Right cardiac atrium (tissue), 5 donors: ENCODE data around the gene TACSTD2. TPM values are rescaled to one million over a fixed set of nuclear protein-coding genes. Genes with fewer than 3 reads are reported as not detected.
"Not testable (repeated sequence)": the region's sequence is repeated elsewhere in the genome, so short reads cannot be mapped to it uniquely, and the experiment has no call there.

Experiments
- ATAC-seq, 2 donors: fragments of 200-7000 bp; cut with Tn5 transposase; one replicate each; pipeline versions ENCODE4 v1.8.0 to v1.9.1; 2020; ENCODE audit warnings: moderate library complexity in 2 of 2, mild to moderate bottlenecking in 1 of 2
- DNase-seq, 3 donors: peaks; one replicate each; pipeline ENCODE4 v3.0.0-alpha.2; 2020
- H3K27ac ChIP-seq: one replicate; pipeline ENCODE4 v1.5.1; 2013; ENCODE audit warnings: mild to moderate bottlenecking, low read length, control low read depth, moderate library complexity
- H3K27me3 ChIP-seq: one replicate; pipeline ENCODE4 v1.6.1; 2013; ENCODE audit not compliant: control insufficient read depth, insufficient read depth
- H3K4me1 ChIP-seq: one replicate; pipeline ENCODE4 v1.6.1; 2013; ENCODE audit warnings: low read length; ENCODE audit not compliant: control insufficient read depth, insufficient read depth
- H3K4me3 ChIP-seq: one replicate; pipeline ENCODE4 v1.5.1; 2013; ENCODE audit warnings: low read length, control low read depth
- H3K9me3 ChIP-seq: one replicate; pipeline ENCODE4 v1.6.1; 2013; ENCODE audit warnings: low read length; ENCODE audit not compliant: control insufficient read depth
- WGBS: extraction: QIAGEN DNeasy Blood & Tissue Kit; methylation state at CpG from one replicate; pipeline ENCODE4 v1.1.7; 2013; 5-methylcytosine and 5-hydroxymethylcytosine counted together
- intact Hi-C, 4 donors: fragments of 100-400 bp; cut with DNase I; formaldehyde crosslinking; loops; one replicate each; pipeline versions ENCODE4 v1.11.0 to v1.14.0; 2022 to 2023
- long read RNA-seq, 4 donors: library from polyadenylated mRNA; unstranded; transcript quantifications; one replicate each; pipeline ENCODE4 v2.0.0, GENCODE V29; 2020 to 2021
- polyA plus RNA-seq: library from polyadenylated mRNA; stranded (reverse); fragments of 200-250 nt; gene quantifications from one replicate; pipeline ENCODE4 v1.2.3, GENCODE V29; 2013
- total RNA-seq, 4 donors: library from RNA; stranded (reverse); fragmentation: NEBNext Ultra II Directional; extraction: Animal tissue kit (Norgen Biotek cat#: 25700); gene quantifications; one replicate each; pipeline ENCODE4 v1.2.1, GENCODE V29; 2021
- donor health status: healthy with polysubstance abuse.
- donor health status: DM: no; HTN: yes; CAD: no.
- donor health status: DM: no; HTN: no; CAD: no.
- donor health status: DM: no; HTN: yes; CAD: no; lungs with severe emphysema.
- donor health status: DM: yes; HTN: yes; CAD: no.

The TACSTD2 gene
- under 1 TPM; 0.09 to 0.33 (median 0.19) TPM for total RNA-seq
- polyA plus RNA-seq: 0.14 TPM
- long read RNA-seq, donor 1, partial matches to known transcripts: 0 of 1 reads
- long read RNA-seq, donor 1, other reads (novel, unspliced or antisense): 0 of 1 reads
- long read RNA-seq, donor 2: 0 reads
- long read RNA-seq, donor 3, partial matches to known transcripts: 0 of 3 reads
- long read RNA-seq, donor 3, other reads (novel, unspliced or antisense): 0 of 3 reads
- long read RNA-seq, donor 4: 0 reads

GRCh38 chr1:58576727-58577653 is at the start of gene TACSTD2:
TSS of gene TACSTD2 (minus strand) at chr1:58577252. CDS start at chr1:58577156, 96 bp downstream.
- 6% methylated on average over 106 of the region's 107 CpGs for WGBS
- Histone ChIP-seq H3K4me3 (peak within 1 kb of the TSS; percentile 30), H3K9me3 (no peaks in the 10 kb centered on the region), H3K27ac (no peak within 1 kb of the TSS), H3K4me1 (no peaks in the 10 kb centered on the region), H3K27me3 (no peaks in the 10 kb centered on the region)
- ATAC-seq (peak; percentile 55 to 66), DNase-seq (peak; percentile 32 to 68 (median 66))
- intact Hi-C loops: no loop called here

- Histone ChIP-seq H3K4me3 (no peak overlapping the region), H3K4me1 (no peaks in the 10 kb centered on the region), H3K27me3 (no peaks in the 10 kb centered on the region), H3K9me3 (no peaks in the 10 kb centered on the region), H3K27ac (no peak overlapping the region)
- ATAC-seq: no peak
- intact Hi-C loops: no loop called here
- no peak for DNase-seq
Observed at GRCh38 chr1:58626293-58626692, 49.2 kb upstream of the TACSTD2 start.

- H3K9me3 ChIP-seq, intact Hi-C loops, ATAC-seq, H3K4me3 ChIP-seq, H3K4me1 ChIP-seq, H3K27ac ChIP-seq, DNase-seq, H3K27me3 ChIP-seq: not testable (repeated sequence)
- 97% methylated on average over 27 of the region's 27 CpGs for WGBS
Observed at GRCh38 chr1:58623259-58623658, 46.2 kb upstream of the TACSTD2 start.

- H3K27me3 ChIP-seq: no peaks in the 10 kb centered on the region
- DNase-seq: no peak
- H3K4me3 ChIP-seq: no peak overlapping the region
- peaks cover 7% of the 10 kb centered on the region for H3K4me1 ChIP-seq
- 94% methylated on average over 6 of the region's 6 CpGs for WGBS
- no peak for ATAC-seq
- H3K27ac ChIP-seq: no peak overlapping the region
- H3K9me3 ChIP-seq: no peaks in the 10 kb centered on the region
- intact Hi-C loops: no loop called here
Observed at GRCh38 chr1:58622571-58622970, 45.5 kb upstream of the TACSTD2 start.

- Histone ChIP-seq H3K27me3 (no peaks in the 10 kb centered on the region), H3K4me3 (no peak overlapping the region), H3K9me3 (no peaks in the 10 kb centered on the region), H3K4me1 (peaks cover 7% of the 10 kb centered on the region), H3K27ac (no peak overlapping the region)
- ATAC-seq (no peak), DNase-seq (no peak)
- intact Hi-C loops: no loop called here
- 77% methylated on average over 3 of the region's 3 CpGs for WGBS
Observed at GRCh38 chr1:58621391-58621790, 44.3 kb upstream of the TACSTD2 start.

- H3K4me1 ChIP-seq: peaks cover 7% of the 10 kb centered on the region
- intact Hi-C loops: no loop called here
Observed at GRCh38 chr1:58620926-58621325, 43.9 kb upstream of the TACSTD2 start.

GRCh38 chr1:58620259-58620658 is 43.2 kb upstream of the TACSTD2 start:
- no peak overlapping the region for H3K27ac ChIP-seq
- no peaks in the 10 kb centered on the region for H3K27me3 ChIP-seq
- peaks cover 7% of the 10 kb centered on the region for H3K4me1 ChIP-seq
- H3K9me3 ChIP-seq: no peaks in the 10 kb centered on the region
- DNase-seq (no peak), ATAC-seq (no peak)
- intact Hi-C loops: no loop called here
- WGBS: 80% methylated on average over 7 of the region's 7 CpGs
- no peak overlapping the region for H3K4me3 ChIP-seq

More at GRCh38 chr1:58620926-58621325, 43.9 kb upstream of the TACSTD2 start:
- Histone ChIP-seq H3K4me3 (no peak overlapping the region), H3K9me3 (no peaks in the 10 kb centered on the region), H3K27ac (no peak overlapping the region), H3K27me3 (no peaks in the 10 kb centered on the region)
- DNase-seq: no peak
- ATAC-seq: no peak
- WGBS: 72% methylated on average over 5 of the region's 5 CpGs

GRCh38 chr1:58619286-58620054 is 42.4 kb upstream of the TACSTD2 start:
- no peaks in the 10 kb centered on the region for H3K27me3 ChIP-seq
- H3K27ac ChIP-seq: peak overlapping the region; percentile 22
- intact Hi-C loops: no loop called here
- H3K4me3 ChIP-seq: no peak overlapping the region
- H3K4me1 ChIP-seq: peaks cover 7% of the 10 kb centered on the region
- WGBS: 59% methylated on average over 5 of the region's 5 CpGs
- H3K9me3 ChIP-seq: no peaks in the 10 kb centered on the region
- ATAC-seq (peak; percentile 50 to 84), DNase-seq (peak in 1 of 3 donors; percentile 19)

GRCh38 chr1:58618303-58618702 is 41.3 kb upstream of the TACSTD2 start:
- H3K4me3 ChIP-seq: no peak overlapping the region
- H3K4me1 ChIP-seq: peaks cover 7% of the 10 kb centered on the region
- intact Hi-C loops: no loop called here
- DNase-seq (peak in 2 of 3 donors; percentile 60 to 72), ATAC-seq (peak; percentile 89 to 92)
- WGBS: 58% methylated on average over 2 of the region's 2 CpGs
- no peaks in the 10 kb centered on the region for H3K27me3 ChIP-seq
- no peaks in the 10 kb centered on the region for H3K9me3 ChIP-seq
- no peak overlapping the region for H3K27ac ChIP-seq

- ATAC-seq: no peak
Observed at GRCh38 chr1:58611861-58612385, 34.9 kb upstream of the TACSTD2 start.

More at GRCh38 chr1:58611861-58612385, 34.9 kb upstream of the TACSTD2 start:
- no peak overlapping the region for H3K4me3 ChIP-seq
- no peaks in the 10 kb centered on the region for H3K27me3 ChIP-seq
- H3K4me1 ChIP-seq: no peaks in the 10 kb centered on the region
- no peak overlapping the region for H3K27ac ChIP-seq
- WGBS: 65% methylated on average over 2 of the region's 2 CpGs
- no peak for DNase-seq
- intact Hi-C loops: no loop called here
- no peaks in the 10 kb centered on the region for H3K9me3 ChIP-seq
